PC-9 (cell line): ENCODE measurements around the gene KXD1.

ENCODE experiments used
- CTCF ChIP-seq: fragments of 200-600 bp; sonication (generic); conservative IDR thresholded peaks from 2 replicates; pipeline ENCODE4 v1.6.1; 2017; ENCODE audit warnings: mixed run types, antibody characterized with exemption, mild to moderate bottlenecking, moderate library complexity
- EZH2 ChIP-seq: fragments of 200-600 bp; sonication (generic); IDR thresholded peaks from 2 replicates; pipeline ENCODE4 v1.8.0; 2017; ENCODE audit warnings: antibody characterized with exemption, low read depth

- TF ChIP-seq CTCF (no peak), EZH2 (no peak)
These were observed 20.2 kb upstream of the KXD1 start for GRCh38 chr19:18537431-18537830.
